ENCODE results near the gene ZNF330.

ZNF330 gene

DNA sequence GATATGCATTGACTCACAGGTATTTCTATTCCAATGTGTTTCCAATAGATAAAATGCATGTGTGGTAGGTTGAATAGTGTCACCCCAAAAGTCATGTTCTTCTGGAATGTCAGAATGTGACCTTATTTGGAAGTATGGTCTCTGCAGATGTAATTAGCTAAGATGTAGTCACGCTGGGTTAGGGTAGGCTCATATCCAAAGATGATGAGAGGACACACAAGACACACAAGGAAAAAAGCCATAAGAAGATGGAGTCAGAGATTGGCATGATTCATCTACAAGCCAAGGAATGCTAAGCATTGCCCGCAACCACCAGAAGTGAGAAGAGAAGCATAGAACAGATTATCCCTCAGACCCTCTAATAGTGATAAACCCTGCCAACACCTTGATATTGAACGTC is 17.5 kb downstream of the ZNF330 start:
- no peak overlapping the region for H3K4me3 ChIP-seq
- TF ChIP-seq, protein P1, sequence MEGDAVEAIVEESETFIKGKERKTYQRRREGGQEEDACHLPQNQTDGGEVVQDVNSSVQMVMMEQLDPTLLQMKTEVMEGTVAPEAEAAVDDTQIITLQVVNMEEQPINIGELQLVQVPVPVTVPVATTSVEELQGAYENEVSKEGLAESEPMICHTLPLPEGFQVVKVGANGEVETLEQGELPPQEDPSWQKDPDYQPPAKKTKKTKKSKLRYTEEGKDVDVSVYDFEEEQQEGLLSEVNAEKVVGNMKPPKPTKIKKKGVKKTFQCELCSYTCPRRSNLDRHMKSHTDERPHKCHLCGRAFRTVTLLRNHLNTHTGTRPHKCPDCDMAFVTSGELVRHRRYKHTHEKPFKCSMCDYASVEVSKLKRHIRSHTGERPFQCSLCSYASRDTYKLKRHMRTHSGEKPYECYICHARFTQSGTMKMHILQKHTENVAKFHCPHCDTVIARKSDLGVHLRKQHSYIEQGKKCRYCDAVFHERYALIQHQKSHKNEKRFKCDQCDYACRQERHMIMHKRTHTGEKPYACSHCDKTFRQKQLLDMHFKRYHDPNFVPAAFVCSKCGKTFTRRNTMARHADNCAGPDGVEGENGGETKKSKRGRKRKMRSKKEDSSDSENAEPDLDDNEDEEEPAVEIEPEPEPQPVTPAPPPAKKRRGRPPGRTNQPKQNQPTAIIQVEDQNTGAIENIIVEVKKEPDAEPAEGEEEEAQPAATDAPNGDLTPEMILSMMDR (IDR thresholded peaks at IDR 0.05) = no peak

DNA sequence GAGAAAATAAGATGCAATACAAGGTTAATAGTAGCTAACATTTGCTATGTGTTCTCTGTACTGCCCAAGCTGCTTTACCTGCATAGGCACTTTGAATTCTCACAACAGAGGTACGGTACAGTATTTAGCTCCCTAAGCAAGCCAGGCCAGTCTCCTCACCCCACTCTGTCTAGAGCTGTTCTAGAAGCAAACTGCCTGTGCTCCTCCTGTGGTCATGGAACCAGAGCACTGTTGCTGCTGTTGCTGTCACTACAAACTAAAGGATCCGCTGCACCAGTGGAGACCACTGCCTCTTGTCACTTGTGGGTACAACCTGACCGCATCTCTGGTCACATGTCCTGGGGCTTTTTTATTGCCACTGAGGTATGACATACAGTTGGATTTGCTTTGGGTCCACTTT is 19.6 kb downstream of the ZNF330 start:
- Histone ChIP-seq H3K4me3 (no peak overlapping the region), H3K27ac (no peak overlapping the region)
- DNase-seq (ENCODE audit: low spot score) = no peak
- TF ChIP-seq, protein P1 (IDR thresholded peaks at IDR 0.05) = no peak

More for the DNA sequence above, 17.5 kb downstream of the ZNF330 start:
- no peak for DNase-seq (ENCODE audit: low spot score)
- H3K27ac ChIP-seq = no peak overlapping the region

DNA sequence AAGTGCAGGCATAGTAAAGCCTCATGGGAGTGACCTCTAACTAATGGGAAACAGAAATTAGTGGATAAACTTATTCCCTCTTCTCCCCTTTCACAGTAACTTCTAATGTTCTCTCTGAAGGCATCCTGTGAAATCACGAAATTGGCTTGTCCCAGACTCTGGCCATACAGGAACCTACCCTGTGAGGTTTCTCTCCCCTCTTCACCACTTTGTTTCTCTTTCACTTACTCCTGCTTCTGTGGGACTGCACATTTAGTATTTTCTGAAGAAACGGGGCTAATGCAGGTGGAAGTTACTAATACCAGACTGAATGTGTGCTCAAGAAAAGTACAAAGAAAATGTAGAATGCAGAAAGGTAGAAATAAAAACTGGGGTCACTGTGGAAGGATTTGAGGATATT is 20.0 kb downstream of the ZNF330 start:
- no peak for DNase-seq (ENCODE audit: low spot score)
- TF ChIP-seq, protein P1 (IDR thresholded peaks at IDR 0.05) = no peak
- no peak overlapping the region for H3K27ac ChIP-seq
- H3K4me3 ChIP-seq = no peak overlapping the region

DNA sequence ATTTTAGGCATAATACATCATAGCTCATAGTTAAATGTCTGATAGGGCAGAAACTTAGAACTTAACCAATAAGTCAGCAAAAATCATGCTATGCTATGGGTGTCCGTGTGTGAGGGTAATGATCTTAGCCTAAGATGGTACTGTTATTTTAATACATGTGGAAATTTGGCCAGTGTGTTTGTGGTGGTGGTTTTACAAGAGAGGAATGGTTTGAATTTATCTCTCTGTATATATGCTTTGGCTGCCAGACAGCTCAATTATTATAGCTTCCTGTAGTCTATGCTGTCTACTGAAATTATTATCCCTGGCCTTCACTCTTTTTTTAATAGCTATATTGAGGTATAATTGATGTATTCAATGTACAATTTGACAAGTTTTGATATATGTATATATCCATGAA is 21.3 kb downstream of the ZNF330 start:
- no peak for DNase-seq (ENCODE audit: low spot score)
- TF ChIP-seq, protein P1 (IDR thresholded peaks at IDR 0.05) = no peak
- Histone ChIP-seq H3K4me3 (no peak overlapping the region), H3K27ac (no peak overlapping the region)

DNA sequence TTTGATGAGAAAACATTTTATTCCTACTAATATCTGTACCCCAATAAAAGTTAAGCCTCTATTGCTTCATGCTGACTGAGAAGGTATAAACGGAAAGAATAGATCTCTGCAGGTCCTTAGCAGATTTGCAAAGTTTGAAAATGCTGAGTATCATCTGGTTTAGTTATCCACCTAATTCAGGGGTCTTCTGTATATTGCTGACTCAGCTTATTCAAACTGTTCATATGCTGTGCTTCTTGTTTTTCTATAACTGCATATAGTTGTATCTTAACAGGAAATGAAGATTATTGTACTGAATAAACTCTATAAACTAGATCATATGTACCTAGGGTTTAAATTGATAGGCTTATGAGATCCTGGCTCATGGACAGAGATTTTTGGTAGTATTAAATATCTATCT is 23.7 kb downstream of the ZNF330 start:
- Histone ChIP-seq H3K4me3 (no peak overlapping the region), H3K27ac (no peak overlapping the region)
- no peak for DNase-seq (ENCODE audit: low spot score)
- TF ChIP-seq, protein P1 (IDR thresholded peaks at IDR 0.05) = no peak

DNA sequence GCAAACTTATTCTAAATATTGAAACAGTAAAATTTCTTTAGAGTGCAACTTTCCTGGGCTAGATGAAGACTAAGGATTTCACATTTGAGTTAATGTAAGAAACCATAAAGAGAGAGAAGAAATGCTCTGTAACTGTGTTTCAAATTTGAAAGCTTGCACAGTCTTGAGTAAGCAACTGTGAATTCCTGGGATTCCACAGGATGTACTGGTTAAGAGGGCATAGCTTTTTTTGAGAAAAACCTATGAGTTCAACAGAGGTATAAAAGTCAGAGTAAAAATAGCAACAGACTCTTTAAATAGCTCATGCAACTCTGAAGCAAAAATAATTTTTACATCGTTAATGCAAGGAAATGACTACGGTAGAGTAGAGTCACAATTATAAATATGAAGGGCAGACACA is 25.5 kb downstream of the ZNF330 start:
- Histone ChIP-seq H3K27ac (no peak overlapping the region), H3K4me3 (no peak overlapping the region)
- DNase-seq (ENCODE audit: low spot score) = no peak
- TF ChIP-seq, protein P1 (IDR thresholded peaks at IDR 0.05) = no peak

DNA sequence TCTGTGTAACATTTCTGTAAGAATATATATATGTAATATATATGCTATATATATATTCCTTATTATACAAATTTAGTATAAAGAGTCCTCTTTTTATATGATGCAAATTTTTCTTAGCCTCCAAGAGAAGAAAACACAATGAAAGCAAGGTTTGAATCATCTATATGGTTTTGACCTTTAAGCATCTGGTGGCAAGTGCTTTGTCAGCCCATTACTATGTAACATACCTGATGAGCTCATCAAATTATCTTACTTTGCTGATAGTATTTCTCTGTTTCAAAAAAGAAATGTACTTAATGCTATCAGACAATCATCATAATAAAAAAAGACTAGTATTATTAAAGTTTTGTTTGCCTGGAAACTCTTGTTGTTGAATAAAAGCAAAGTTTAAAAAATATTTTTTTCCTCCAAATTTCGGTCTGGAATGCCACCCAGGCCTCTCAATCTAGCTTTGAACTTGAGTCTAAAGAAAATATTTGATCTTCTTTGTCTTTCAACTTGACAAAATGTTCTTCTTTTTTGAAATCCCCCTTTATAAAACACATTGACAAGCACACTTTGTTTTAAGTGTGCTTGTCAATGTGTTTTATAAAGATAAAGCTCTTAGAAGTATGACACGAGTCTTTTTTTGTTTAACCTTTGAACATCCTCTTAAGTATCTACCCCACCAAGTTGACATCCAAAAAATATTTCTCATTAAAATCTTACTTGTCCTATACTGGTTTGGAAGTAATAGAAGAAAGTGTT is 26.2 kb downstream of the ZNF330 start:
- TF ChIP-seq, protein P1 (IDR thresholded peaks at IDR 0.05) = no peak
- Histone ChIP-seq H3K4me3 (no peak overlapping the region), H3K27ac (no peak overlapping the region)
- DNase-seq (ENCODE audit: low spot score) = no peak
